Measurements from ENCODE around the gene RARB.

RARB gene

DNA sequence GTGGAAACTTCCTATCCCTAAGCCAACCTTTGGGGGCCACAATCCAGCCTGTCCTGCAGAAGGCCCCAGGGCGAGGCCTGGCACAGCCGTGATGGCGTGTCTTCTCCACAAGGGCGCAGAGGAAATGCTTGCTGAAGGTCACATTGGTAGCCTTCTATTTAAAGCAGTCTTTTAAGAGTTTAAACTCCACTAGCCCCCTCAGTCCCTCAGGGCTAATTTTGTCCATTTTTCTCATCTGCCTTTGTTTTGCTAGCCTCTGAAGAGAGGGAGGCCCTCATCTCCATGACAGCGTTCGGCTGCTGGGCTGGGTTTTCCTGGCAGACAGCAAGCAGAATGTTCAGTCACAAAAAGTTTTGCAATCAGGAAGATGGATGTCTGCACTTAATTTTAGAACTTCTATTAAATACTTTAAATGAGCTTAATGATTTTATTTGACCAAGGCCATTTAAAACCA, 40.8 kb downstream of the RARB start:
- no peaks in the 10 kb centered on the region for H3K9me2 ChIP-seq (ENCODE audit: low read depth, low read length)
- H4K20me1 ChIP-seq (ENCODE audit: insufficient read depth, low read length), result no peaks in the 10 kb centered on the region
- no peak overlapping the region for H3K9ac ChIP-seq (ENCODE audit: low read length)
- H3K27me3 ChIP-seq (ENCODE audit: insufficient read depth, low read length), result no peaks in the 10 kb centered on the region
- no peak overlapping the region for H3K4me3 ChIP-seq (ENCODE audit: low read depth, low read length, poor library complexity, severe bottlenecking)
- no peaks in the 10 kb centered on the region for H3K36me3 ChIP-seq (ENCODE audit: insufficient read depth, low read length)
- no peaks in the 10 kb centered on the region for H3F3A ChIP-seq (ENCODE audit: insufficient read depth, low read length)
- H3K79me2 ChIP-seq (ENCODE audit: insufficient read depth, low read length), result no peaks in the 10 kb centered on the region
- H3K9me3 ChIP-seq (ENCODE audit: low read length), result no peaks in the 10 kb centered on the region
- H2AFZ ChIP-seq (ENCODE audit: low read length), result no peak overlapping the region
- H3K4me2 ChIP-seq (ENCODE audit: low read length), result no peak overlapping the region
- no peak for TF ChIP-seq CTCF (IDR thresholded peaks at IDR 0.05; ENCODE audit: low read length)
- no peak for TF ChIP-seq EZH2 (IDR thresholded peaks at IDR 0.05; ENCODE audit: borderline replicate concordance, low read length)
- H3K4me1 ChIP-seq (ENCODE audit: insufficient read depth, low read length, severe bottlenecking), result no peaks in the 10 kb centered on the region
- H3K27ac ChIP-seq (ENCODE audit: low read depth, low read length, poor library complexity, severe bottlenecking), result no peak overlapping the region

DNA sequence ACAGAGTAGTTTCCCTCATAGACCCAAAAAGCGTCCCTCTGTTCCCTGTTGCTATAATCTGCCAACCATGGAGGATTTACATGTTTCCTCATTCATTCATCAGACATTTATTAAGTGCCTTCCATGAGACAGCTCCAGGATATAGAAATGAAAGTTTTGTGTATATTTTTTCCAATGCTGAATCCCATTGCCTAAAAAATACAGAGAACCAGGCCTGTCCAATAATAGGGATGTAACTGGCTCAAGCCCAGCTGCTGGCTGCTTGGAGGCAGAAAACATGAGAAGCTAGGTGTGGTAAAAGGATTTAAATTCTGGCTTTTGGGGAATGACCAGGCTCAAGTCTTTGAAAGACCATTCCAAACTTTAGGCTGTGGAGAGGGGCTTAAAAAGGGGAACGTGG, 41.5 kb downstream of the RARB start:
- no peaks in the 10 kb centered on the region for H4K20me1 ChIP-seq (ENCODE audit: insufficient read depth, low read length)
- no peak overlapping the region for H3K27ac ChIP-seq (ENCODE audit: low read depth, low read length, poor library complexity, severe bottlenecking)
- H3K9me2 ChIP-seq (ENCODE audit: low read depth, low read length), result no peaks in the 10 kb centered on the region
- H3F3A ChIP-seq (ENCODE audit: insufficient read depth, low read length), result no peaks in the 10 kb centered on the region
- no peaks in the 10 kb centered on the region for H3K4me1 ChIP-seq (ENCODE audit: insufficient read depth, low read length, severe bottlenecking)
- H3K9me3 ChIP-seq (ENCODE audit: low read length), result no peaks in the 10 kb centered on the region
- H3K4me2 ChIP-seq (ENCODE audit: low read length), result no peak overlapping the region
- H3K36me3 ChIP-seq (ENCODE audit: insufficient read depth, low read length), result no peaks in the 10 kb centered on the region
- no peaks in the 10 kb centered on the region for H3K27me3 ChIP-seq (ENCODE audit: insufficient read depth, low read length)
- H3K9ac ChIP-seq (ENCODE audit: low read length), result no peak overlapping the region
- H3K4me3 ChIP-seq (ENCODE audit: low read depth, low read length, poor library complexity, severe bottlenecking), result no peak overlapping the region
- TF ChIP-seq CTCF (IDR thresholded peaks at IDR 0.05; ENCODE audit: low read length) (no peak), EZH2 (IDR thresholded peaks at IDR 0.05; ENCODE audit: borderline replicate concordance, low read length) (no peak)
- no peaks in the 10 kb centered on the region for H3K79me2 ChIP-seq (ENCODE audit: insufficient read depth, low read length)
- no peak overlapping the region for H2AFZ ChIP-seq (ENCODE audit: low read length)

- Histone ChIP-seq H3F3A (ENCODE audit: insufficient read depth, low read length) (no peaks in the 10 kb centered on the region), H3K9ac (ENCODE audit: low read length) (no peak overlapping the region), H3K9me3 (ENCODE audit: low read length) (no peaks in the 10 kb centered on the region), H3K4me3 (ENCODE audit: low read depth, low read length, poor library complexity, severe bottlenecking) (no peak overlapping the region), H3K27ac (ENCODE audit: low read depth, low read length, poor library complexity, severe bottlenecking) (no peak overlapping the region), H3K4me2 (ENCODE audit: low read length) (no peak overlapping the region), H4K20me1 (ENCODE audit: insufficient read depth, low read length) (no peaks in the 10 kb centered on the region), H3K36me3 (ENCODE audit: insufficient read depth, low read length) (no peaks in the 10 kb centered on the region), H3K27me3 (ENCODE audit: insufficient read depth, low read length) (no peaks in the 10 kb centered on the region), H2AFZ (ENCODE audit: low read length) (no peak overlapping the region), H3K79me2 (ENCODE audit: insufficient read depth, low read length) (no peaks in the 10 kb centered on the region), H3K4me1 (ENCODE audit: insufficient read depth, low read length, severe bottlenecking) (no peaks in the 10 kb centered on the region), H3K9me2 (ENCODE audit: low read depth, low read length) (no peaks in the 10 kb centered on the region)
- TF ChIP-seq EZH2 (IDR thresholded peaks at IDR 0.05; ENCODE audit: borderline replicate concordance, low read length), result no peak
- TF ChIP-seq CTCF (IDR thresholded peaks at IDR 0.05; ENCODE audit: low read length), result no peak
Measured at GRCh38 chr3:25471081-25471768, 43.2 kb downstream of the RARB start.
